Measurements from ENCODE around the gene NBL1.

- TF ChIP-seq EZH2phosphoT487 (IDR thresholded peaks at IDR 0.05; ENCODE audit: low read depth, severe bottlenecking, unreplicated experiment): no peak
- TF ChIP-seq CTCF (IDR thresholded peaks at IDR 0.05; ENCODE audit: poor library complexity): no peak
- TF ChIP-seq EZH2 (IDR thresholded peaks at IDR 0.05; ENCODE audit: borderline replicate concordance): no peak
These were observed 31.6 kb upstream of the NBL1 start for GRCh38 chr1:19612530-19612929.
